ENCODE measurements around the gene RSPH6A.

GRCh38 chr19:45770192-45771101 lies 44.7 kb downstream of the RSPH6A start:
- peak; percentile 93 to 98 (median 97) for TF ChIP-seq CTCF (IDR thresholded peaks at IDR 0.05)
- TF ChIP-seq POLR2AphosphoS5 (IDR thresholded peaks at IDR 0.05) = peak; percentile 77 to 89
